GM19239 (cell line): ENCODE measurements around the gene TMEM121B.

Experiments
- DNase-seq: peaks from one replicate; pipeline ENCODE4 v3.0.0; 2011; ENCODE audit warnings: low spot score; ENCODE audit not compliant: insufficient read length
- FAIRE-seq: peaks from 2 replicates; lab custom pipeline; 2011; peaks lifted over from hg19 to GRCh38; lab: Jason Lieb, UNC

TMEM121B gene

DNA sequence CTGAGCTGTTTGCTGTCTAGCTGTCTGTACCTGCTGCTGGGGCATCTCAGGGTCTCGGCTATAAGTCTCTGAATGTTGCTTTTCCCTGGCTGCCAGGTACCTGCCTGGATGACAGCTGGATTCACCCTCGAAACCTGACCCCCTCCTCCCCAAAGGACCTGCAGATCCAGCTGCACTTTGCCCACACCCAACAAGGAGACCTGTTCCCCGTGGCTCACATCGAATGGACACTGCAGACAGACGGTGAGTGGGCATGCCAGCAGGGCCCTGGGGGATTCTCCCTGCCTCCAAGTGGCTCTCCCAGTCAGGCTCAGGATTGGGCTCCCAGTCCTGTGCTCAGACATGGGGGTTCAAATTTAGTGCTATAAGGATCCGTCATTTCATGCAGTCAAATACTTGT lies 23.5 kb downstream of the TMEM121B start:
- FAIRE-seq (no peak), DNase-seq (no peak)

DNA sequence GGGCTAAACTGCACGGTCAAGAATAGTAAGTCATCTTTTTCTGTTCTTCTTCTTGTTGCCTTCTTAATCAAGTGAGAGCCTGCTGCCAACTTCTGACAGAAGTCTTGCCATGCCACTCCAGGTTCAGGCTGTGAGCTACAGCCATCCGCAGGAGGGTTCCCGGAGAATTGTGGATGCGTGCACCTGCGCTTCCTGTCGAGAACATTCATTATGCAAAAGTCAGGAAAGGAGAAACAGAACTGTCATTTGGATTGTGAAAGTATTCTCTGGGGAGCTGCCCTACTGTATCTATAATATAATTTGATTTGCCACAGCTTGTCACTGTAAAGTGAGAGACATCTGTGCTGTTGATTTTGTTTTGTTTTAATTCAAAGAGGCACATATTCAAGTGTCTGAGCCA lies 24.1 kb downstream of the TMEM121B start:
- DNase-seq = no peak
- FAIRE-seq = no peak

GRCh38 chr22:17096071-17096470 lies 25.1 kb downstream of the TMEM121B start:
- no peak for DNase-seq
- no peak for FAIRE-seq

- DNase-seq = no peak
- no peak for FAIRE-seq
Observed at GRCh38 chr22:17095538-17095937, 25.6 kb downstream of the TMEM121B start.

DNA sequence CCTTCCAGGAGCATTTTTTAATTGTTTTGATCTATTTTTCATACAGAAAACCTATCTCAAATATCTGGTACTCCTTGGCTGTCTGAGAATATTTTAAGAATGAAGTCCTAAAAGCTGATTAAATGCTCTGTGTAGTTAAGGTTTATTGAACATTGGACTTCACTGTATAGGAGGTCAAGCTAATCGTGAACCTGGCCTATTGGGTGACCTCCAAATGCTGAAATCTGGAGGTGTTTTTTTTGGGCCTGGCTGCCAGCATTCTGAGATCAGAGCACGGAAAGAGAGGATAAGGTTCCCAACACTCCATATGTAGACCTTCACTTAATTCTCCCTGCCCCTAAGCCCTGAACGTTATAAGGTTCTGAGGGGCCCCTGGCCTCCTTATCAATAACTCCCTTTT lies 28.1 kb downstream of the TMEM121B start:
- FAIRE-seq = no peak
- no peak for DNase-seq

DNA sequence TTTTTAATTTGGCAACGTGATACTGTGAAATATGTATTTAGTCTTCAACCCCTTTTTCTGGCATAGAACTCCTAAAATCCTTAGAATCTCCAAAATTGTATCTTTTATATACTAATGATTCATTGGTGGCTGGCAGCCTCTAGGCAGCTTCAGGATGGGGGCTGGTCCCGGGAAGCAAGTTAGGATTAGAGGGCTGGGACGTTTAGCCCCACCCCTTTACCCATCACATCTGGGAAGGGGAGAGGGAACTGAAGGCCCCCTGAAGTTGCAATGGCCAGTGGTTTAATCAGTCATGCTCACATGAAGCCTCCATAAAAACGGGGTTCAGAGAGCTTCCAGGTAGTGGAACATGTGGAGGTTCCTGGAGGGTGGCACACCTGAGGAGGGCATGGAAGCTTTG lies 29.3 kb downstream of the TMEM121B start:
- DNase-seq (no peak), FAIRE-seq (no peak)

- FAIRE-seq (no peak), DNase-seq (no peak)
Observed at GRCh38 chr22:17090550-17090949, 30.6 kb downstream of the TMEM121B start.

DNA sequence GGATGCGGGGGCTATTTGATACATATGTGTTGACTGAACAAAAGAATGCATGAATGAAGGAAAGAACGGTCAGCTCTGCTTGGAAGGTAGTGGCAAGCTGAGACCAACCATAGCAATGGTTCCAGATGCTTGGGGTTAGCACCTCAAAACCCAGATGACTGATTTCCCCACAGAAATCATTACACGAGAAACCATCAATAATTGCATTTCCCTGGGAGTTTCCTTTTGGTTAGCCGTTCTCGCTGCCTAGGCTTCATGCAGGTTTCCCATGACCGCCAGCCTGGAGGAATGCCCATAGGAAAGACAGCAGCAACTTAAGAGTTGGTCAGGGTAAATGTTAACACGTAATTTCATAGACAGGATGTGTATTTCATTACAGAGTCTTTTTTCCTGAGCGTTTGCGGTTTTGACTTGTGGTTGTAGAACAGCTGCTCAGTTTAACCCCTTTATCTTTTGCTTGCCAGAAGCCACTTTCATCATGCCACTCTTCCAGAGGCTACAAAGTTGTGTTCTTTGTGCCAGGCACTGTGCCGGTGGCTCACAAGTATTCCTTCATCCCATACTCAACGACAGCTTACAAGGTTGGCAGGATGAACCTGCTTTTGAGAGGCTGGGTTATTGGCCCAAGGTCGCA lies 33.5 kb downstream of the TMEM121B start:
- peak; percentile 96 for FAIRE-seq
- DNase-seq = no peak

GRCh38 chr22:17086788-17087497 lies 34.2 kb downstream of the TMEM121B start:
- DNase-seq = no peak
- peak; percentile 48 for FAIRE-seq

GRCh38 chr22:17086296-17086695 lies 34.9 kb downstream of the TMEM121B start:
- no peak for FAIRE-seq

DNA sequence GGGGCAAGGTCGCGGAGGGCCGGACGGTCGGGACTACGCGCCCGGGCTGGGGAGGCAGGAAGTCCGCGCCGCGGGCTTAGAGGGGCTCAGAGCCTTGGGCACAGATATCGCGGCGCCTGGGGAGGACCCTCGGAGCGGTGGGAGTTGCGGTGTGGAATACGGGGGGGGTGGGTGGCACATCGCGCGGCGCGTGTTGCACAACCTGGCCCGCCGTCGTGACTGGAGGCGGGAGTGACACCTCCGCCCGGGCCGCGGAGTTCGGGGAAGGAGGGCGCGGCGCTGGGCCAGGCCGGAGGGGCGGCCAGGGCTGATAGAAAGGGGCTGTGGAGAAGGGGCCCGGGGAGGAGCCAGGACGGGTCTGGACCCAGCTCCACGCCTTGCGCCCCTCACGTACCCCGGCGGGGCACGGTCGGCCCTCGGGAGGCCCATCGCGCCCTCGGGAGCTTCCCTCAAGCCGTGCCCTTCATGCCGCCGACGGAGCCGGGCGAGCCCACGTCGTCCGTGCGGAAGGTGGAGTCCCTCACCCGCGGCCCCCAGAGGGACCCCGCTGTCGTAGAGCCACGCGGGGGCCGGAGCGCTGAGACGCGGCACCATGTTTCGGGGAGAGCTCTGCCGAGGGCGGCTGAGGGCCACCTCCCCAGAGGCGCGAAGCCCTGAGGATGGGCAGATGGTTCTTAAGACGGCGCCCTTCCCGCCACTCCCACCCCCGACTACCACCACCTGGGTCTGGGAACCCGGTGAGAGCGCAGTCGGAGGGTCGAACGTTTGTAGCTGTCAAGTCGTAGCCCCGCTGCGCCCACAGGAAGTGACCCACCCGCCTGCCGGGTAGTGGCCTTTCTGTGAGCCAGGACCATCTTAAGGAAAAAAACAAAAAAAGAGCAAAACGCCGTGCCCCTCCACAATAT lies 35.6 kb downstream of the TMEM121B start:
- DNase-seq (no peak), FAIRE-seq (no peak)

More at GRCh38 chr22:17086296-17086695, 34.9 kb downstream of the TMEM121B start:
- no peak for DNase-seq

DNA sequence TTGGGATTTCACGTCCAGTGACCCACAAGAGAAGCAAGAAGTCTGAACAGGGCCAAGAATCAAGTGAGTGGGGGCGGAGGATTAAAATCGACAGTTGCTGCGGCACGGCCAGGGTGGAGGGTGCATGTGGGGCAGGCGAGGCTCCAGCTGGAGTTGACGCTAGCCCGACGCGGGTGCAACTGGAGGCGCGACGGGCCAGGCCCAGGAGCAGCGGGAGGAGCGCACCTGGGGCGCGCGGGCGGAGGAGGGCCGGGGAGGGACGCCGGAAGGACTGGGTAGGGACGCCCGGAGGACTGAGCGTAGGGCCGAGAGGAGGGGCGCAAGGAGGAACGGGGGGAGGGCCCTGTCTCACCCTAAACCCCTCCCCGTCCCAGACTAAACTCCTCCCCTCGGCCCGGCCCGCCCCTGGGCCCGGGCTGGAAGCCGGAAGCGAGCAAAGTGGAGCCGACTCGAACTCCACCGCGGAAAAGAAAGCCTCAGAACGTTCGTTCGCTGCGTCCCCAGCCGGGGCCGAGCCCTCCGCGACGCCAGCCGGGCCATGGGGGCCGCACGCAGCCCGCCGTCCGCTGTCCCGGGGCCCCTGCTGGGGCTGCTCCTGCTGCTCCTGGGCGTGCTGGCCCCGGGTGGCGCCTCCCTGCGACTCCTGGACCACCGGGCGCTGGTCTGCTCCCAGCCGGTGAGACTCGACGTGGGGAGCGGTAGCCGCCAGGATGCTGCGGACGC lies 36.4 kb downstream of the TMEM121B start, which contains the start of gene IL17RA:
TSS of gene IL17RA (plus strand) at position 447 of the 723 bp plus-strand sequence. CDS start at position 539, 92 bp downstream.
- FAIRE-seq = peak; percentile 93
- peak; percentile 83 for DNase-seq

- no peak for FAIRE-seq
Observed at GRCh38 chr22:17083811-17084441, 37.2 kb downstream of the TMEM121B start.

DNA sequence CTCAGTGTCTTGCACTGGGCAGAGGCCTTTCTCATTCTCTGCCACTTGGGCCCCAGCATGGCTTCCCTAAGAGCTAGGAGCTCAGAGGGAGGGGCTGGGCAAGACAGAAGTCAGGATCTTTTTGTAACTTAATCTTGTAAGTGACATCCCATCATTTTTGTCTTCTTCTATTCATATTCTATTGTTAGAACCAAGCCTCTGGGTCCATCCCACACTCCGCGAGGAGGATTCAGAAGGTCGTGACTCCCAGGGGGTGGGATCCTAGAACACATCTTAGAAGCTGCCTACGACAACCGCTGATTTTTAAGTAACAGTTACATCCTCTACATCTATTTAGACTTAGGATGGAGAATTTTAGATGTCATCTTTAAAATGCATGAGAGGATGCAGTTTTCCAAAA lies 37.9 kb downstream of the TMEM121B start:
- FAIRE-seq = no peak
- no peak for DNase-seq

More at GRCh38 chr22:17083811-17084441, 37.2 kb downstream of the TMEM121B start:
- no peak for DNase-seq

DNA sequence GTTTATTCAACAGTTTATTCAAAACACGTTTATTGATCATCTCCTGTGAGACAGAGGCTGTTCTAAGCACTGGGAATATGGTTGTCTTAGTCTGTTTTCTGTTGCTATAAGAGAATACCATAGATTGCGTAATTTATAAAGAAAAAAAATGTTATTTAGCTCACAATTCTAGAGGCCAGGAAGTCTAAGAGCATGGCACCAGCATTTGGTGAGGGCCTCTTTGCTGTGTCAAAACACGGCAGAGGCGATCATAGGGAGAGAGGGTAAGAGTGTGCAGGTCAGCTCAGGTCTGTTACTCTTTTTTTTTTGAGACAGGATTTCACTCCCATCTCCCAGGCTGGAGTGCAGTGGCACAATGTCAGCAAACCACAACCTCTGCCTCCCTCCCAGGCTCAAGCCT lies 41.6 kb downstream of the TMEM121B start:
- FAIRE-seq (no peak), DNase-seq (no peak)

GRCh38 chr22:17077255-17077654 lies 43.9 kb downstream of the TMEM121B start:
- FAIRE-seq (no peak), DNase-seq (no peak)

GRCh38 chr22:17074648-17075002 lies 46.5 kb downstream of the TMEM121B start:
- FAIRE-seq = no peak

GRCh38 chr22:17072877-17073276 lies 48.3 kb downstream of the TMEM121B start:
- FAIRE-seq = no peak
- no peak for DNase-seq

More at GRCh38 chr22:17074648-17075002, 46.5 kb downstream of the TMEM121B start:
- no peak for DNase-seq
